Brain pericyte (primary cell): ENCODE results near the gene CDH23.

ENCODE experiments used
- DNase-seq: peaks from one replicate; pipeline ENCODE4 v3.0.0-alpha.2; 2012; ENCODE audit warnings: low read depth, low spot score

The CDH23 gene

GRCh38 chr10:71742301-71743088 lies 345.8 kb downstream of the CDH23 start:
- DNase-seq = no peak

GRCh38 chr10:71743089-71743838 lies 346.5 kb downstream of the CDH23 start:
- DNase-seq = no peak

DNA sequence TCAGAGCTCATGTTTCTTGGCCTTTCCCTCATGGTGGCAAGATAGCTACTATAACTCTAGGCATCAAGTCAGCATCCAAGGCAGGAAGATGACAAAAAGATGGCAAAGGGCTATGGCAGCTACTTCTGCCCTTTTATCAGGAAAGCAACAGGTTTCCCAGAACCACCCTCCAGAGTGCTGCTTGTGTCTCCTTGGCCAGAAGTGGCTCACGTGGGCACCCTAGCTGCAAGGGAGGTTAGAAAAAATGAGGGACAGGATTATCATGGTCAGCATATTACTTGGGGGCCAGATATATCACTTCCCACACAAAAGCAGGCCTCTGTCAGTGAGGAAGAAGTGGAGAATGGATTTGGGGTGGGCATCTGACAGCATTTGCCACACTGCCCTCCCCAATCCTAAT lies 347.1 kb downstream of the CDH23 start:
- DNase-seq = no peak

GRCh38 chr10:71744897-71745663 lies 348.4 kb downstream of the CDH23 start:
- no peak for DNase-seq

- DNase-seq = no peak
Measured at GRCh38 chr10:71745664-71746250, 349.0 kb downstream of the CDH23 start.

GRCh38 chr10:71746344-71747037 lies 349.8 kb downstream of the CDH23 start:
- DNase-seq = no peak

GRCh38 chr10:71747039-71747531 lies 350.4 kb downstream of the CDH23 start:
- no peak for DNase-seq

- no peak for DNase-seq
Measured at GRCh38 chr10:71747551-71748523, 351.1 kb downstream of the CDH23 start.

- DNase-seq = no peak
Measured at GRCh38 chr10:71748671-71749191, 352.0 kb downstream of the CDH23 start.

DNA sequence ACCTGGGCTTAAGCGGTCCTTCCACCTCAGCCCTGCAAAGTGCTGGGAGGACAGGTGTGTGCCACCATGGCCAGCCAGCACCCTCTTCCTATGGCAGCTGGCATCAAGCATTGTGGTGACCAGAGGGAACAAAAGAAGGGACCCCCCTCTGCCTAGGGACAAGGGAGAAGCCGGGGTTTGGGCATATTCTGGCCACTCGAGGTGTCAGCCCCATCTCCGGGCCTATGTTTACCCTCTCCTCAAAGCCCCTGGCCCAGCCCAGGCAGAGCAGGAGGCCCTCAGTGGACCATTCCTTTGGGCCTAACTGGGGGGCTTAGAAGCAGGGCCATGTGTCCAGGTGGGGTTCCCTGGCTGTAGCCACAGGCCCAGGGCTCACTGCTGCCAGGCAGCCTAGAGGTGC lies 352.7 kb downstream of the CDH23 start:
- no peak for DNase-seq

DNA sequence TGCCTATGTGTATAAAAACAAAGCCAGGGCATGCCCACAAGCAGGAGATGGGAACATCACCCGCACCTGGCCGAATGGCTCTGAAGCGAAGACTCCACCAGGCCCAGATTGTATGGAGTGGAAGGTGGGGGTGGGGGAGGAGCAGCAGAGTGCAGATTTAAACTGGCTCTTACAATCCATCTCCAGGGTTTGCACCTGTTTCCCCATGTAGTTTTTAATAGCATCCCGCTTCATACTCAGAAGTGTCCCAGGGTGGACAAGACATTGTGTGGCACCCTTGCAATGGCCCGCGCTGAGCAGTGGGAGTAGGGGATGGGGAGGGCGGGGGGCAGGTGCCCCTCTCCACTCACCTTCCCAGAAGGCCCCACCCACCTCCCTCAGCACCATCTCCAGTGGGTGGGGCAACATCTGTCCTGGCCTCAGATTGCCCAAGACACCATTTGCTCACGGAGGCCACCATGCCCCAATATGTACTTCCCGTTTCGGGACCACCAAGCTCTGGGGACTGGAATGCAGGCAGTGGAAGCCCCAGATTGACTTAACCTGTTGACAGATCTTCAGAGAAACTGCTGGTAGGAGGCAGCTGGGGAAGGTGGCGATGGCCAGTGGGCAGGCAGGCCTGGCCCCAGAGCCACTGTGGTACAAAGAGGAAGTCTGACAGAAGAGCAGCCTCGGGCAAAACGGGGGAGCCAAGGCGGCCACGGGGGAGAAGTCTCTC lies 353.6 kb downstream of the CDH23 start:
- DNase-seq = no peak

DNA sequence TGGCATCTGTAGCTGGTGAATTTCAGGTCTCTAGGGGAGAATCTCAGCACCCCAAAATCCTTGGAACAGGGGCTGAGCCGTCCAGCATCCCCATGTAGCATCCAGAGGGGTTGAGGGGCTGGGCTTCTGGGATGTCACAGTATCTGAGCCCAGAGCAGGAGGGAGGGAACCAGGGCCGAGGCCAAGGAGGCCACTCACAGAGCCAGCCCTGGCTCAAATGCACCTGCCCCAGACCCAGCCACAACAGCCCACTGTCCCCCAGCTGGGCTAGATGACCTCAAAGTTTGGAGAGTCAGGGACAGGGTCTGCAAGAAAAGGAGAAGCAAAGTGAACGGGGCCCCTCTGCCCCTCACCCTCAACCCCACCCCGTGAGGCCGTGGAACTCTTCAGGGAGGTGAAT lies 354.3 kb downstream of the CDH23 start:
- DNase-seq = no peak

- DNase-seq = no peak
Measured at GRCh38 chr10:71751515-71752224, 354.9 kb downstream of the CDH23 start.

- DNase-seq = no peak
Measured at GRCh38 chr10:71752391-71753090, 355.8 kb downstream of the CDH23 start.

DNA sequence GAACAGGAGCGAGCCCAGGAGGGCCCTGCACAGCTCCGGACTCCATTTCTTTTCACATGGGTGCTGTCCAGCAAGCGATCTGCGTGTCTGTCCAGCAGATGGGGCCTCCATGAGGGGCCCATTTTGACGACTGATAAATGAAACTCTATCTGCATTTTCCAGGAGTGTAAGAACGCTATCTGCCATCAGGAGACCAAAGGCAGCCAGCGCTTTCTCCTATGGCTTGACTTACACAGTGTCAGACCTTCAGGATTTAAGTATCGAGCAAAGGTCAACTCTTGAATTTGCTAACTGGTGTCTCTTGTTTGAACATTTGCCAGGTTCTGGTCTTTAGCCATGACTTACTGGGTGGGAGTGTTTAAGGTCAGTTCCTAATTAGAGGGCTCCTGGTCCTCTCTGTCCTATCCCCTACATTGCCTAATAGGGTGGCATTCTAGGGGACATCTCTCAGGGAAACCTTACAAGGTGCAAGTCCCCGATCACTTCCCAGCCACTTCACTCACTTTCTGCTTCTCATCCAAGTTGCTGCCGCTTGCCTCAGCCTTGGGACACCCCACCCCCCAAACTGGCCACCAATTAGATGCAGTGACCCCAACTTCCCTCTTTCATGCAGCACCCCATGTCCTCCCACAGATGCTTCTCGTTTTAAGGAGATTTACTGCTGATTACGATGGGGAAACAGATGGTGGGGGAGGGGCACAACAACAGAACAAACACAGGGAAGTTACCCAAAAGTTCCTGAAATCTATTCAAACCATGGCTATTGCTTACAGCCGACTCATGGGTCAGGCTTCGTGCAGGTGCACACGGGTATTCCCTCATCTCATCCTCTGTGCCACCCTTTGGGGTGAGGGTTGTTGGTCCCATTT lies 356.6 kb downstream of the CDH23 start:
- no peak for DNase-seq

DNA sequence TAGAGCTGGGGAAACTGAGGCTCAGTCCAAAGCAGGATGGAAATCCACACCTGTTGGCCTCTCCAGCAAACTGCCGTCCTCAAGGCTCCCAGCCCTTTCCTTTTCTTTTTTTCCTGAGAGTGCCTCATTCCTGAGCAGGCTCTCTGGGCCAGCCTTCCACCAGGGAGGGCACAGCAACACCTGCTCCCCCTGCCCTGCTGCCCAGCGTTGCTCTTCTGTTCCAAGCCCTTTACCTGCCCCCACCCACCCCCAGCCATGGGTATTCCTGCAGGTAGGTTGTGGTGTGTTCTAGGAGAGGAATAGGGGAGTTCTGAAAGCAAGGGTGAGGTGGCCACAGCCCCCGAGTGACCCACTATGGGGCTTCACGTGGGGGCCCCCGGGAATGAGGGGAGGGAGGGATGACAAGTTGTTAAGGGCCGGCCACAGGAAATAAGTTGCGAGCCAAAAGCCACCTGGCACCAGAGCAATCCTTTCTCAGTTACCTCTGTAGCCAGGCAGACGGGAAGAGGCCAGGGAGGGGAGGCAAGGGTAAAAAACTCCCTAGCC lies 357.3 kb downstream of the CDH23 start:
- DNase-seq = no peak

GRCh38 chr10:71754562-71754961 lies 357.8 kb downstream of the CDH23 start:
- no peak for DNase-seq
